ENCODE results near the gene SLC36A3. TPM values are rescaled to one million over a fixed set of nuclear protein-coding genes. Genes with fewer than 3 reads are reported as not detected.
"Not testable (repeated sequence)": the region's sequence is repeated elsewhere in the genome, so short reads cannot be mapped to it uniquely, and the experiment has no call there.

The SLC36A3 gene
- not detected for polyA plus RNA-seq (ENCODE audit: insufficient read length)

- no peak for DNase-seq (ENCODE audit: low read depth)
Observed at GRCh38 chr5:151303666-151304065, at the start of gene SLC36A3. Gene SLC36A3, minus strand, starts transcription at chr5:151303766. Its CDS starts 412 bp downstream, at chr5:151303354.

DNA sequence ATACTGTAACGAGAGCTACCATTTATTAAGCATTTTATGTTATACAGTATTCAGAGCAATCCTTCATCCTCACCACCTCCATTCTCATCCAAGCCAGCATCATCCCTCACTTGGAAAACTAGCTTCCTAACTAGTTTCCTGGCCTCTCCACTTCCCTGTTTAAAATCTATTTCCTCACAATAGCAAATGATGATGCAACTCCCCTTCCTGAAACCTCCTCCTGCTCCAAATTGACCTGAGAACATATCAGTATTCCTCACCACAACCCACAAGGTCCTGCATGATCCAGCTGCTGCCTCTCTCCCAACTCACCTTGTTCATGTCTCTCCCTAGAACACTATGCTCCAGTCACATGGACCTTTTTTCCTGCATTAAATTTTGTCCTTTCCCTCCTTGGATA is 48.1 kb upstream of the SLC36A3 start:
- DNase-seq (ENCODE audit: low read depth) = no peak

DNA sequence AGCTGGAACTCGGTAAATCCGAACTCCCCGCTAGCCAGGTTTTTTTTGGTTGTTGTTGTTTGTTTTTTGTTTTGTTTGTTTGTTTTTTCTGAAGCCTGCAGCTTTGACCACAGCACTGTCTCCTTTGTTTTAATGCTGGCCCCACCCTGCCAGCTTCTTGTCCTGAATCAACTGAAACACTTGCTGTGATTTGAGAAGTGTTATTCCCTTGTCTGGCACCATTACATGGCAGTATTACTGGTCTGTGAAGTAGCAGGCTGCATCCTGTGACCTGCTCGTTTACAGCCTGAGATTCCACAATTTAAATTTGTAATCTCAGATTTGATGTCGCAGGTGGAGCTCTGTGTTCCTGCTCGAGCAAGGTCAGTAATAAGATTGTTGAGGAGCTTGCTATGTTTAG is 45.2 kb upstream of the SLC36A3 start:
- DNase-seq (ENCODE audit: low read depth) = no peak

DNA sequence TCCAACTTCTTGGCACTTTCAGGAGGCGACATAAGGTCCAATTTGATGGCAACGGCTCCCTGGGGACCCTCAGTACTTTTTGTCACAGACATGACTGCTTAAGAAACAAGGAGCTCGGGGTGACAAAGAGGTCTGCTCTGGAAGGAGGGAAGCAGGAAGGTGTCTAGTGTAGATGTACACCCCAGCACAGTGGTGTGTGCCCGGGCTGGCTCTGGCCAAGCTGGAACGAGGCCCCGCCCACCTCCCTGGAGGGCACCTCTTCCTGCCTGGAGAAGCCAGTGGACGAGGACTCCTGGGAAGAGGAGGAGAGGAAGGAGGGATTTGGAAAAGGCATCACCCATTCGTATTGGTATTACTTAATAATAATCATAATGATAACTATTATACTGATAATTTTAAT is 43.8 kb upstream of the SLC36A3 start, which contains the start of gene SLC36A2:
Gene SLC36A2 (minus strand): TSS at position 191 of the 400 bp plus-strand sequence. CDS start 99 bp downstream, at position 92.
- no peak for DNase-seq (ENCODE audit: low read depth)

- no peak for DNase-seq (ENCODE audit: low read depth)
Observed at GRCh38 chr5:151345808-151346478, 42.4 kb upstream of the SLC36A3 start.

GRCh38 chr5:151345187-151345807 is 41.7 kb upstream of the SLC36A3 start:
- DNase-seq (ENCODE audit: low read depth) = no peak

DNA sequence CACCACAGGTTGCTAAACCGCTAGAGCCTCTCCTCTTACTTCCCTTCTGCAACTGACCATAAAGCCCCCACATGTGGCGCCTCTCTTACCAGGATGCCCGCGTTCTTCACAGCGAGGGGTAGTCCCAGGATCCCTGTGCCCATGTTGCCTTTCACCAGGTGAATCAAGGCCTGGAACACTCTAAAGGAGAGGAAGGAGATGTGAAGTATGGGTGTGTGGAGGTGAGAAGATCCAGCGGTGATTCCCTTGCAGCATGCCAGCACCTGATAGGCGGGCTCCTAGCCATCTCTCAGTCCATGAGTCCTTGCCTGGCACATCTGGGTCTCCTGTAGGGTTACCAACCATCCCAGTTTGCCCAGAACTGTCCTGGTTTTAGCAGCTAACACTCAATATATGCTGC is 40.5 kb upstream of the SLC36A3 start:
- no peak for DNase-seq (ENCODE audit: low read depth)

DNA sequence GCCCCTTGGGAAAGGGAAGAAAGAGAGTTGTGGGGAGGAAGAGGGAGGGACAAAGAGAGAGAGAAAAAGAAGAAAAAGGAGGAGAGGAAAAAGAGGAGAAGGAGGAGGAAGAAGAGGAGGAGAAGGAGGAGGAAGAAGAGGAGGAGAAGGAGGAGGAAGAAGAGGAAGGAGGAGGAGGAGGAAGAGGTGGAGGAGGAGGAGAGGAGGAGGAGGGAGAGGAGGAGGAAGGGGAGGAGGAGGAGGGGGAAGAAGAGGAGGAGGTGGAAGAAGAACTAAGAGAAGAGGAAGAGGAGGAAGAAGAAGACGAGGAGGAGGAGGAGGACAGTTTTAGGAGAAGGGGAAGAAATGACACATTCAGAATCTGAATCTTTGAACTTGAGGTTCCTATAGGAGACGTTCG is 36.4 kb upstream of the SLC36A3 start:
- no peak for DNase-seq (ENCODE audit: low read depth)

GRCh38 chr5:151338734-151339133 is 35.2 kb upstream of the SLC36A3 start:
- DNase-seq (ENCODE audit: low read depth) = no peak

GRCh38 chr5:151332857-151333256 is 29.3 kb upstream of the SLC36A3 start:
- DNase-seq (ENCODE audit: low read depth) = no peak

- no peak for DNase-seq (ENCODE audit: low read depth)
Observed at GRCh38 chr5:151328734-151329133, 25.2 kb upstream of the SLC36A3 start.

GRCh38 chr5:151327585-151327984 is 24.0 kb upstream of the SLC36A3 start:
- DNase-seq (ENCODE audit: low read depth) = no peak

DNA sequence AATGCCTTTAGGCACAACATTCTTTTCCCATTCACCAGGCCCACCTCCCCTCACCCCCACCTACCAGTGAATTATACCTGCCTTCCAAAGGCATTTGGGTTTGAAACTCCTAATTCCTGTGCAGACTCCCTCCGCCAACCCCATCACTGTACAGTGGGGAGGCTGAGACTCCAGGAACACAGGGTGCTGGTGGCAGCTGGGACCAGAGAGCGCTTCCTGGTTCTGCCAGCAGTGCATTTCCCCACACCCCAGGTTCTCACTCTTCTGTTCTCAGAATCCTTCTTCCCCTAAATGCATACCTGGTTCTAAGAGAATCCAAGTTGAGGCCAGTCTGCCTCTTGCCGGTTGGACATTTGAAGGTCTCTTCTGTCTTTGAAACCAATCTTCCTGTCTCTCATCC is 22.7 kb upstream of the SLC36A3 start:
- no peak for DNase-seq (ENCODE audit: low read depth)

DNA sequence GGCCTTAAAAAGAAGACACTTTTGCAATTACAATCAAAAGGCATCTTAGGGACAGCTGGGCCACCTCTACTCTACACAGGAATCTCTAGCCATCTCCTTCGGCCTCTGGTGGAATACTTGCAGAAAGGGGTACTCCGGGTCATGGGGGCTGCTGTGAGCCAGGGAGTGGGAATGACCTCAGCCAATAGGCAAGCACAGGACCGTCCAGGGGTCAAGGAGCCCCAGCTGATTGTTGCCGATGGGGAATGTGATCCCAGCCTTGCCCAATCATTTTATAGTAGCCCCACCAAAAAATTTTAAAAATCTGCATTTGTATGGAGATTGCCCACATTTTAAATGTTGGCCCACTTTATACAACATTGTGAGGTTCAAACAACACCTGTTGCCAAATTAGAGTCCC is 16.9 kb upstream of the SLC36A3 start:
- no peak for DNase-seq (ENCODE audit: low read depth)

DNA sequence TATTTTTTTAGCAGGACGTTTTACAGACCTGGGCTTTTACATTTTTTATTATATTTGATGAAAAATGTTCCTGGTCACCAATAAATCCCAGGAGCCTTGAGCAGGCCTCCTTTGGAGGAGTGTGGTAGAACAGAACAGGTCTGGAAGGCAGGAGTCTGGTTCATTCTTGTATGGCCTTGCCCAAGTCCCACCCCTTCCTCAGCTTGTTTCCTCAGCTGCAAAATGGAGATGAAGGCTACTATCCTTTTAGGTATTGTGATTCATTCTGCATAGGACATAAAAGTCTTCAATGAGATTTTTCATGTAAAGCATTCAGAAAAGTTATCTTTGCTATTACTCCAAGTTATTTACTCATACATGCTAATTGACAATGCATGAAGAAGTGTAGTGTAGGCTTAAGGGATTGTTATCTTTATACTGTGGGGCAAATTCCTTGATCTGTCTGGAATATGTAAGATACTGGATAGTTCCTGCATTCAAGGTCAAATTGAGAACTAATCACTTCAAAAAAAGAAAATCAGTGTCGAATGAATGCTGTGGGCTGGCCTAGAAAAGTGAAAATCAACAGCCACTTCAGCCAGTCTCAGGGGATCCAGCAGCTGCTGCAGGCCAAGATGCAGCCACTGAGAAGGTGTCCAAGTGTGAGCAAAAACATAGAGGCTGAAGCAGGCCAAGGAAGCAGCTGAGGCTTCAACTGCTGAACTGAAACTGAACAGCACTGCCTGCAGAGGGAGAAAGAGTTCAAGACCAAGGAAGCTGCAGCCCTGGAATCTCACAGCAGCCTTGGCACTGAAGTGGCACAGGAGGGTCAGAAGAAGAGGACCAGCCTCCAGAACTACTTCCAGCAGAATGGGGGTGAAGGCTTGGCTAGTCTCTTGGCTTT is 15.5 kb upstream of the SLC36A3 start:
- DNase-seq (ENCODE audit: low read depth) = peak; percentile 71

- no peak for DNase-seq (ENCODE audit: low read depth)
Observed at GRCh38 chr5:151317871-151318270, 14.3 kb upstream of the SLC36A3 start.

- no peak for DNase-seq (ENCODE audit: low read depth)
Observed at GRCh38 chr5:151315998-151316597, 12.5 kb upstream of the SLC36A3 start.

DNA sequence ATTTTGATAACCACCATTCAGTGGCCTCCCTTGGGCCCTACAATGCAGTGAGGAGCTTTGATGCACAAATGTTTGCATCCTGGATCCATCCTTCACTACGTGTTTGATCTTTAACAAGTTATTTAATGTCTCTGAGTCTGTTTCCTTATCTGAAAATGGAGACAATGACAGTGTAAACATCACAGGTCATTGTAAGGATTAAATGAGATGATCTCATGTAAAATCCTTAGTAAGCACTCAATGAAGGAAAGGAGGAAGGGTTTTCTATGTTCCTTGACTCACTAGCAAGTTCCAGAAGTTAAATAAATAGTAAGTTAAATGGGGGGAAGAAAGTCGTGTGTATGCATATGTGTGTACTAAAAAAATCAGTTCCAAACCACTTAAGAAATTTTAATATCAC is 9.8 kb upstream of the SLC36A3 start:
- DNase-seq (ENCODE audit: low read depth) = no peak

DNA sequence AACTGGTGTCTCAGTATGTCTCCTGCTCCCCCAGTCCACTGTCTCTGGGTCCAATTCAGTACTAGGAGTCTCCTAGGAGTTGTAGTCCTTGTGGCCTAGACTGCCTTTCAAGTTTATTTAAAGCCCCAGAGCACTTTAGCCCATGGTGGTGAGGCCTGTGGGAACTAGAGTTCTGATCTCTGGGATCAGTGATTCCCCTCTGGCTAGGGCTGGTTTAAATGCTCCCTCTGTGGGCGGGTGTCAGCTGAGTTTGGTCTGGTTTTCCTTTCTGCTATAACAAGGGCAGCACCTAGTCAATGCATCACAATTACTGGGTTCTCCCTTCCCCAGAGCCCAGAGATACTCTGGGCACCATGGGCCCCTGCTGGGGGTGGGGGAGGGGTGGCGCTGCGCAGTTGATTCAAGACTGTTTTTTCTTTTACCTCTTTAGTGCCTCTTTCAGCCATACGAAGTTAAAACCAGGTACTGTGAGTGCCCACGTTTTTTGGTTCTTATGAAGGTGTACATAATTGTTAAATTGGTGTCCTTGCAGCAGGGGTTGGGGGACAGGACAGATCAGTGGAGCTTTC is 9.3 kb upstream of the SLC36A3 start:
- no peak for DNase-seq (ENCODE audit: low read depth)

DNA sequence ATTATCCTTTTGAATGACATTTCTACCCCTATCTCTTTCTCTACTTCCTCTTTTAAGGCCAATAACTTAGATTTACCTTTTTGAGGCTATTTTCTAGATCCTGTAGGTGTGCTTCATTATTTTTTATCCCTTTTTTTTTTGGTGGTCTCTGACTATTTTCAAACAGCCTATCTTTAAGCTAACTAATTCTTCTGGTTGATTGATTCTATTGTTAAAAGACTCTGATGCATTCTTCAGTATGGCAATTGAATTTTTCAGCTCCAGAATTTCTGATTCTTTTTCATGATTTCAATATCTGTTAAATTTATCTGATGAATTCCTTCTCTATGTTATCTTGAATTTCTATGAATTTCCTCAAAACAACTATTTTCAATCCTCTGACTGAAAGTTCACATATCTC is 7.4 kb upstream of the SLC36A3 start:
- no peak for DNase-seq (ENCODE audit: low read depth)

- not testable (repeated sequence) for DNase-seq (ENCODE audit: low read depth)
Observed at GRCh38 chr5:151309821-151310220, 6.3 kb upstream of the SLC36A3 start.

DNA sequence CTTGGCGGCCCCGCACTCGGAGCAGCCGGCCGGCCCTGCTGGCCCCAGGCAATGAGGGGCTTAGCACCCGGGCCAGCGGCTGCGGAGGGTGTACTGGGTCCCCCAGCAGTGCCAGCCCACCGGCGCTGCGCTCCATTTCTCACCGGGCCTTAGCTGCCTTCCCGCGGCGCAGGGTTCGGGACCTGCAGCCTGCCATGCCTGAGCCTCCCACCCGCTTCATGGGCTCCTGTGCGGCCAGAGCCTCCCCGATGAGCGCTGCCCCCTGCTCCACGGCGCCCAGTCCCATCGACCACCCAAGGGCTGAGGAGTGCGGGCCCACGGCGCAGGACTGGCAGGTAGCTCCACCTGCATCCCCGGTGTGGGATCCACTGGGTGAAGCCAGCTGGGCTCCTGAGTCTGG is 5.7 kb upstream of the SLC36A3 start:
- DNase-seq (ENCODE audit: low read depth) = not testable (repeated sequence)

All from forelimb muscle (tissue), 1 donor.